AG10803 (cell line): Measurements from ENCODE around the gene KCNJ6.

Source experiments
- DNase-seq: peaks from one replicate; pipeline ENCODE4 v3.0.0; 2010; ENCODE audit warnings: low read depth
- H3K4me3 ChIP-seq: 2 replicates; pipeline ENCODE4 v1.5.1; 2011; ENCODE audit warnings: mild to moderate bottlenecking, low read length, control low read depth
- TF ChIP-seq, protein P1 (sequence below): conservative IDR thresholded peaks from 2 replicates; pipeline ENCODE4 v1.5.1; 2011; ENCODE audit warnings: mild to moderate bottlenecking, low read length, control low read depth, inconsistent platforms

Gene KCNJ6

DNA sequence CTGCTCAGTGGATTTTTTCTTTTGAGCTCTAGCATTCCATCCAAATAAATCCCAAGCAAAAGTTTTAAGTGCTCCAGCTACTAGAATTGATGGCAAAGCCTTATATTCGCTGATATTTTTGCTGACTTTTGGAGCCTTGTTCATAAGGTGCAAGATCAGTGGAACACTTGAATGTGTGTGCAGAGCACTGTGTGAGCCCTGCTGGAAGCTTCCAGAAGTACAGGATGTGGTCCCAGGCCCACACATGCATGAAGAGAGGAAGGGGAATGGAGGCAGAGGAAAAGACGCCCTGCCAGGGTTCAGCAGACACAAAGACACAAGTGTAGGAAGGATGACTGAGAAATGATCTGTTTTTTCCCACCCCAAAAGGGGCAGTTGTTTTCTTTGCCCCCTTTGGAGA lies 169.4 kb downstream of the KCNJ6 start:
- H3K4me3 ChIP-seq: no peak overlapping the region
- DNase-seq: no peak
- TF ChIP-seq, protein P1, sequence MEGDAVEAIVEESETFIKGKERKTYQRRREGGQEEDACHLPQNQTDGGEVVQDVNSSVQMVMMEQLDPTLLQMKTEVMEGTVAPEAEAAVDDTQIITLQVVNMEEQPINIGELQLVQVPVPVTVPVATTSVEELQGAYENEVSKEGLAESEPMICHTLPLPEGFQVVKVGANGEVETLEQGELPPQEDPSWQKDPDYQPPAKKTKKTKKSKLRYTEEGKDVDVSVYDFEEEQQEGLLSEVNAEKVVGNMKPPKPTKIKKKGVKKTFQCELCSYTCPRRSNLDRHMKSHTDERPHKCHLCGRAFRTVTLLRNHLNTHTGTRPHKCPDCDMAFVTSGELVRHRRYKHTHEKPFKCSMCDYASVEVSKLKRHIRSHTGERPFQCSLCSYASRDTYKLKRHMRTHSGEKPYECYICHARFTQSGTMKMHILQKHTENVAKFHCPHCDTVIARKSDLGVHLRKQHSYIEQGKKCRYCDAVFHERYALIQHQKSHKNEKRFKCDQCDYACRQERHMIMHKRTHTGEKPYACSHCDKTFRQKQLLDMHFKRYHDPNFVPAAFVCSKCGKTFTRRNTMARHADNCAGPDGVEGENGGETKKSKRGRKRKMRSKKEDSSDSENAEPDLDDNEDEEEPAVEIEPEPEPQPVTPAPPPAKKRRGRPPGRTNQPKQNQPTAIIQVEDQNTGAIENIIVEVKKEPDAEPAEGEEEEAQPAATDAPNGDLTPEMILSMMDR: 0 out of 2 replicates have a peak, but pooled peaks have one; percentile 10

DNA sequence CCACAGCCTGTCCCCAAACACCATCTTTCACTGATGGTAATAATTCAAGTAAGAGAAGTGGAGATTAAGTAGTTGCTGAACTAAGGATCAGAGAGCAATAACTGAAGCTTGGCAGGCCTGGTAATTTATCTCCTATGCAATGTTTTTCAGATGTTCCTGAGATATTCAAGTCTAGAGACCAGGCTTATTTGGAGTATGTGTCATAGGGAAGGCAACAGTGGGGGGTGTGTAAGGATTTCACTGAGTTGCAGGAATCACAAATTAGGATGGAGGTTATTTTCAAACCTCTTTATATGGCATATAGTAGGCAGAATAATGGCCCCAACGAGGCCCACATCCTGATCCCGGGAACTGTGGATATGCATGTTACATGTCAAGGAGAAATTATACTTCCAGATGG lies 171.7 kb downstream of the KCNJ6 start:
- no peak overlapping the region for H3K4me3 ChIP-seq
- DNase-seq: peak; percentile 29

DNA sequence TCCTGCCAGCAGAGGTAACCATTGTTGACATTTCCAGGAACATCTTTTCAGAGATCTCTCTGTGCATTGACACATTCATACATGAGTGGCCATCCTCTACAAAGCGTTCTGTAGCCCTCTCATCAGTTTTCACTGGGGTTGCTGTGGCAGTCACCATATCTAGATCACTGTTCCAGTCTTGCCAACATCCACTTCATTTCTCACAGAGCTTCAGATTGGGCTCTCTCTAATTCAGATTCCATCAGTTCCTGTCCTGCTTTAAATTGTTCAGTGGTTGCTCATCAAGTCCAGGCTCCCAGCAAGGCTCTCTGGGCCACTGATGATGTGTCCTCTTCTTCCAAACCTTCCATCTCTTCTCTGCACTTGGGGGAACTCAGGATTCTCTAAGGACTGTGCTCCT lies 173.7 kb downstream of the KCNJ6 start:
- peak; percentile 60 for DNase-seq
- no peak overlapping the region for H3K4me3 ChIP-seq
- TF ChIP-seq, protein P1: no peak

More for the DNA sequence above, 171.7 kb downstream of the KCNJ6 start:
- TF ChIP-seq, protein P1: no peak

DNA sequence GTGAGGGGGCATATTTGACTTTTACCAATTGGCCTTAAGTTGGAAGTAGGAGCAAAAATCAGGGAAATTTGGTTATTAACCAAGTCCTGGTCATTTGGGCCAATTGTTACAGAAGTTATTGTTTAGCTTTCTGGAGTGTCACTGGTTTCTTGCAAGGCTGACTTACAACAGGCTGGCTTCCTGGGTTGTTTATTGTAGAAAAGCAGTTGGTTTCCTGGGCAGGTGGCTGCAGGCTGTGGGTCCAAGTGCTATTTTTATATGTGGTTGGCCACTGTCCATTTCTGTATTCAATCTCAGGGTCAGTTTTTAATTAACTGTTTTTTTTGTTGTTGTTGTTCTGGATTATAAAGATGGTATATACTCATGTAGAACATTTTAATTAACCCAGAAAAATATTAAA lies 174.1 kb downstream of the KCNJ6 start:
- DNase-seq: no peak
- TF ChIP-seq, protein P1: no peak
- H3K4me3 ChIP-seq: no peak overlapping the region

DNA sequence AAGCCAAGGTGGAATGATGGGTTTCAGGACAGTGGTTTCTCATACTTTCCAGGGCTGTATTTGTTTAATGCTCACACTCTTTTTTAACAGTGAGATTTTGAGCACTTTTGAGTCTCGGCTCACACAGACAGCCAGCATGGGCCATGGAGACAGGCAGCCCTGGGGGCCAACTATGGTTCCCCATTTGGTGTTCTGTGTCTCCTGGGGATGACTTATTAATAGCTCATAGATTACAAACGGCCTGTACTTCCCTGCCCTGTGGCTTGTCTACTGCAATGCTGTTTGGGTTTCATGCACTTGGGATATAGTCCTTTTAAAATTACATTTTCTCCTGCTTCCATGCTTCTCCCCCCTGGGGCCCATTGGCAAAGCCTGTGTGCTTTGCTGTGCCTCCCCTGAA lies 178.3 kb downstream of the KCNJ6 start:
- TF ChIP-seq, protein P1: no peak
- H3K4me3 ChIP-seq: no peak overlapping the region
- no peak for DNase-seq

DNA sequence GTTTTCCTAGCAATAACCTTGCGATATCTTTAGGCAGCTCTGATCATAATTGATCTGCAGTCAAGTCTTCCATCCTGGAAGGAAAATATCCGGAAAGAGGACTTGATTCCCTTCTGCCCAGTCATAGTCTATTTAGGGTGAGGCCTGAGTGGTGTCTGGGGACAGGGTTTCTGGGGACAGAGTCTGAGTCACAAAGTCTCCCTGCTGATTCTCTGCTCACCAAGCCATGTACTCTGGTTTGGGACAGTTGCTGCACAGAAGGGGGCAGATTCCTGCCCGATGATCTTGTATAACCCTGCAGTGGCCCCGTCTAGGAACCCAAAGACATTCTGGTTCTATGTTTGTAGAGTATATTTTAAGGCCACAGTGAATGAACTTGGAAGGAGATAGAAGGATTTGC lies 178.8 kb downstream of the KCNJ6 start:
- no peak overlapping the region for H3K4me3 ChIP-seq
- DNase-seq: no peak
- TF ChIP-seq, protein P1: no peak

DNA sequence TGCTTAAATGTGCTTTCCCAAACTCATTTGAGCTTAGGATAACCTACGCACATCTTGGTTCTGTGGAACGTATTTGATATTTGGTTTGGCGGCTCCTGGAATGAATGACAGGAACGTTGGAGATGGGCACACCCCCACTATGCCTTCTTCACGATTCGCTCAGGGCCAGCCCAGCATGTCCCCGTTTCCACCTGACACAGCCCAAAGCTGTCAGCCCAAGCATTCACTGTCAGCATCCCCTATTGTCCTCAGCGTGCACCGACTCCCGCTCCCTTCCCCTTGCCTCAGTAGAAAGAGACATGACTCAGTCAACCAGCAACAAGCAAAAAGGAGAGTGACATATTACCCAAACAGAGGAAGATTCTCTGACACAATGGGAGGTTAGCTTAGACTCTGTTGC lies 181.4 kb downstream of the KCNJ6 start:
- H3K4me3 ChIP-seq: no peak overlapping the region
- DNase-seq: no peak
- TF ChIP-seq, protein P1: no peak
